ENCODE measurements around the gene RTN4IP1. TPM values are rescaled to one million over a fixed set of nuclear protein-coding genes. Genes with fewer than 3 reads are reported as not detected.
"Not testable (repeated sequence)": the region's sequence is repeated elsewhere in the genome, so short reads cannot be mapped to it uniquely, and the experiment has no call there.

The RTN4IP1 gene
- total RNA-seq, 2 donors from 2014 or later: 5.8 to 11.9 TPM

GRCh38 chr6:106564476-106564875, 64.8 kb downstream of the RTN4IP1 start:
- TF ChIP-seq, protein P1, sequence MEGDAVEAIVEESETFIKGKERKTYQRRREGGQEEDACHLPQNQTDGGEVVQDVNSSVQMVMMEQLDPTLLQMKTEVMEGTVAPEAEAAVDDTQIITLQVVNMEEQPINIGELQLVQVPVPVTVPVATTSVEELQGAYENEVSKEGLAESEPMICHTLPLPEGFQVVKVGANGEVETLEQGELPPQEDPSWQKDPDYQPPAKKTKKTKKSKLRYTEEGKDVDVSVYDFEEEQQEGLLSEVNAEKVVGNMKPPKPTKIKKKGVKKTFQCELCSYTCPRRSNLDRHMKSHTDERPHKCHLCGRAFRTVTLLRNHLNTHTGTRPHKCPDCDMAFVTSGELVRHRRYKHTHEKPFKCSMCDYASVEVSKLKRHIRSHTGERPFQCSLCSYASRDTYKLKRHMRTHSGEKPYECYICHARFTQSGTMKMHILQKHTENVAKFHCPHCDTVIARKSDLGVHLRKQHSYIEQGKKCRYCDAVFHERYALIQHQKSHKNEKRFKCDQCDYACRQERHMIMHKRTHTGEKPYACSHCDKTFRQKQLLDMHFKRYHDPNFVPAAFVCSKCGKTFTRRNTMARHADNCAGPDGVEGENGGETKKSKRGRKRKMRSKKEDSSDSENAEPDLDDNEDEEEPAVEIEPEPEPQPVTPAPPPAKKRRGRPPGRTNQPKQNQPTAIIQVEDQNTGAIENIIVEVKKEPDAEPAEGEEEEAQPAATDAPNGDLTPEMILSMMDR (IDR thresholded peaks at IDR 0.05): no peak
- Histone ChIP-seq H3K4me3 (no peak overlapping the region), H3K27ac (no peak overlapping the region), H3K36me3 (no peaks in the 10 kb centered on the region), H3K4me1 (no peaks in the 10 kb centered on the region), H3K27me3 (no peaks in the 10 kb centered on the region), H3K9me3 (no peaks in the 10 kb centered on the region)
- DNase-seq (ENCODE audit: low spot score): no peak

GRCh38 chr6:106563614-106564013, 65.7 kb downstream of the RTN4IP1 start:
- no peaks in the 10 kb centered on the region for H3K27me3 ChIP-seq
- H3K9me3 ChIP-seq: no peaks in the 10 kb centered on the region
- H3K4me1 ChIP-seq: no peaks in the 10 kb centered on the region
- no peaks in the 10 kb centered on the region for H3K36me3 ChIP-seq
- TF ChIP-seq, protein P1 (IDR thresholded peaks at IDR 0.05): no peak
- DNase-seq (ENCODE audit: low spot score): no peak
- no peak overlapping the region for H3K27ac ChIP-seq
- H3K4me3 ChIP-seq: no peak overlapping the region

DNA sequence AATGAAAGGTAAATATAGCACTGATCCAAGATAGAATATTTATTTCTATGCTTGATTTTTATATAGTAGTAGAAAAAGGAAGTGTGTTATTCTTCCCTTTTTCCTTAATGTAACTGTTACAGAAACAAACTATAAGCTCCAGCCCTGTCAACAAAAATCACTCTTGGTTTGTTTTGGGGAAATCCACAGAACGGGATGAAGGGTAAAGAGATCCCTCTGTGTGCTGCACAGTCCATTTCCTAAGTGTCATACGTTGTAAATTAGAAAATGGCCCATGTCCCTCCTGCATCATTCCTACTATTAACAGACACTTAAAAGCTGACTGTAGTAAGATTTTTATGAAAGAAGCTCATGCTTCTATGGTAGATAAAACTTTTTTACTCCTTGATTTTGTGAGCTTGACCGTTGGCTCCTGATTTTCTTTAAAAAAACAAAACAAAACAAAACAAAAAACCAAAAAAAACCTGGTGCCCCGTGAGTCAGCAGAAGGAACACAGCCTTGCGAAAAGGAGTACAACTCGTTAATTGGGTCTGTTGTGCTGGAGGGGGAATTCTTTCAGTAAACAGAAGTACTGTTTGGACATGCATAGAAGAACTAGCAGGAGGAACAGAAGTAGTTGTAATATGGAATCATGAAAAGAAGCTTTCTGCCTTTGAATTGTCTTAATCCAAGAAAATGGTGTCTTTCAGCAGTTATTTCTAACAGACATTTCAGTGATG, 67.5 kb downstream of the RTN4IP1 start:
- TF ChIP-seq, protein P1 (IDR thresholded peaks at IDR 0.05): no peak
- no peak overlapping the region for H3K4me3 ChIP-seq
- no peaks in the 10 kb centered on the region for H3K9me3 ChIP-seq
- H3K27me3 ChIP-seq: no peaks in the 10 kb centered on the region
- H3K4me1 ChIP-seq: no peaks in the 10 kb centered on the region
- DNase-seq (ENCODE audit: low spot score): no peak
- no peaks in the 10 kb centered on the region for H3K36me3 ChIP-seq
- H3K27ac ChIP-seq: no peak overlapping the region

DNA sequence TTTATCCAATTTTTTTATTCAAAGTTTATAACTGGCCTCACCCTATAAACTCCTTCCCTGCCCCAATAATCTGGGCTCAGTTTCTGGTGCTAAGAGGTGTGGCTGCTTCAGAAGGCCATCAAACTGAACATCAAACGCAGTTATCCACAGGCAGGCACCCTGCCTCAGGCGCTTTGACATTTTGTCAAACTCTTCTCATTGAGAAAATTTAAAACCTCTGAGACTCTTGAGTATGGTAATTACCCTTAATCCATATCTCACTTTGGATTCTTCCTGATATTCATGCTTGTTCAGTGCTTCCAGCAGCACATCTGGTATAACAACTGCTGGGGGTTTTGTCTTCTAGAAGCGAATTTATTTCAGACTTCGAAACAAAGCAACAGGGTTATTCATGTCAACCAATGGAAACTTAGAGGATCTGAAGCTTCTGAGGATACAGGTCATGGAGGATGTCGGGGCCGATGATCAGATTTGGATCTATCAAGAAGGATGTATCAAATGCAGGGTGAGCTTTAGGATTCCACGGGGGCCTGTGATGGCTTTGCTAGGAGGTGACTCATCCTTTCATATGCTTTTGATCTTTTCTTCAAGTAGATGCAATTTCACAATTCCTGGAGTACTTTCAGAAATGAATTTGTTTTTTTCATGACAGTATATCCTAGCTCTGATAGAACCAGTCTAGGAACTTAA, 68.2 kb downstream of the RTN4IP1 start:
- TF ChIP-seq, protein P1 (IDR thresholded peaks at IDR 0.05): no peak
- H3K9me3 ChIP-seq: no peaks in the 10 kb centered on the region
- DNase-seq (ENCODE audit: low spot score): no peak
- no peaks in the 10 kb centered on the region for H3K36me3 ChIP-seq
- no peaks in the 10 kb centered on the region for H3K27me3 ChIP-seq
- no peak overlapping the region for H3K27ac ChIP-seq
- H3K4me1 ChIP-seq: no peaks in the 10 kb centered on the region
- no peak overlapping the region for H3K4me3 ChIP-seq

DNA sequence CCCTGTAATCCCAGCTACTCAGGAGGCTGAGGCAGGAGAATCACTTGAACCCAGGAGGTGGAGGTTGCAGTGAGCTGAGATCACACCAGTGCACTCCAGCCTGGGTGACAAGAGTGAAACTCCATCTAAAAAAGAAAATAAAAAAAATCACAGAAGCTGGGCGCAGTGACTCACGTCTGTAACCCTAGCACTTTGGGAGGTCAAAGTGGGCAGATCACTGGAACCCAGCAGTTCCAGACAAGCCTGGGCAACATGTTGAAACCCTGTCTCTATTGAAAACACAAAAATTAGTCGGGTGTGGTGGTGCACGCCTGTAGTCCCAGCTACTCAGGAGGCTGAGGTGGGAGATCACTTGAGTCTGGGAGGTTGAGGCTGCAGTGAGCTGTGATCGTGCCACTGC, 69.6 kb downstream of the RTN4IP1 start:
- not testable (repeated sequence) for H3K4me3 ChIP-seq; H3K9me3 ChIP-seq; DNase-seq (ENCODE audit: low spot score); H3K27ac ChIP-seq; H3K4me1 ChIP-seq; H3K27me3 ChIP-seq; H3K36me3 ChIP-seq

DNA sequence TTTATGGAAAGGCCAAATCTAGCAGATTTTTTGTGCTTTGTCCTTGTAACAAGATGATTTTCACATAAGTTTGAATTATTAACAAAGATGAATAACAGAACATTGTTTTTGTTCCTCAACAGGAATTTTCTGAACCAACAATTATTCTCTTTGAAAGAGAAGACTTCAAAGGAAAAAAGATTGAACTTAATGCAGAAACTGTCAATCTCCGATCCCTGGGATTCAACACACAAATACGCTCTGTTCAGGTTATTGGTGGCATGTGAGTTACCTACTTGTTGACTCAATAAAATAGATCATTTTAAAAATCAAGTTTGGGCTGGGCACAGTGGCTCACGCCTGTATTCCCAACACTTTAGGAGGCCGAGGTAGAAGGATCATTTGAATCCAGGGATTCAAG, 70.9 kb downstream of the RTN4IP1 start:
- no peaks in the 10 kb centered on the region for H3K36me3 ChIP-seq
- no peak for DNase-seq (ENCODE audit: low spot score)
- H3K9me3 ChIP-seq: no peaks in the 10 kb centered on the region
- no peaks in the 10 kb centered on the region for H3K4me1 ChIP-seq
- no peaks in the 10 kb centered on the region for H3K27me3 ChIP-seq
- TF ChIP-seq, protein P1 (IDR thresholded peaks at IDR 0.05): no peak
- no peak overlapping the region for H3K4me3 ChIP-seq
- no peak overlapping the region for H3K27ac ChIP-seq
